ENCODE data around the gene POU4F2.

Gene POU4F2

DNA sequence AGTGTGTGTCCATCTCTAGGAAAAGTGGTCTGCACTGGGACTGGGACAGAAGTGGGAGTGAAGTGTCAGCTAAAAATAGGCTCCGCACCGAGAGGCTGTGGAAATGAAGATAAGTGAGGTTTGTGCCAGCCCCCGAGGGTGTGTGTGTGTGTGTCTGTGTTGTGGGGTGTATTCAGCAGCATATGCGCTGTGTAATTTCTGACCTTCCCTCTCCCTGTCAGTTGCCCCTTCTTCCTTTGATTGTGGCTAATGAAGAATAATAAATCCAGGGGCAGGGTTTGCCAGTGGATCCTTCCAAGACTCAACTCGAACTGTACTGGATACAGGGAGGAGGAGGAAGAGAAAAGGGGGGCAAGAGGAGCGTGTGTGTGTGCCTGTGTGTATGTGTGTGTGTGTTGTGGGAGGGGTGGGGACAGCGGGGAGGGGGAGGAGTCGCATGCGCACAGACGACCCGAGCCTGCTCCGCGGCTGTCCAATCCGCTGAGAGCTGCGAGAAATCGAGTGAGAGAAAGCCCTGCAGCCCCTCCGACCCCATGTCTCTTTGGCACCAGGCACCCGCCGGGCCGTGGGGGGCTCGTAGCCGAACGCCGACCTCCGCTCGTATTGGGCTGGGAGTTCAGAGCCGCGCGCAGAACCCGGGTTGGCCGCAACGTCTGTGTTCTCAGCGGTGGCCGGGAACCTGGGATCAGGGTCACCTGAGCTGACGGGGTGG lies 916 bp upstream of the POU4F2 start:
- TF ChIP-seq, protein P1, sequence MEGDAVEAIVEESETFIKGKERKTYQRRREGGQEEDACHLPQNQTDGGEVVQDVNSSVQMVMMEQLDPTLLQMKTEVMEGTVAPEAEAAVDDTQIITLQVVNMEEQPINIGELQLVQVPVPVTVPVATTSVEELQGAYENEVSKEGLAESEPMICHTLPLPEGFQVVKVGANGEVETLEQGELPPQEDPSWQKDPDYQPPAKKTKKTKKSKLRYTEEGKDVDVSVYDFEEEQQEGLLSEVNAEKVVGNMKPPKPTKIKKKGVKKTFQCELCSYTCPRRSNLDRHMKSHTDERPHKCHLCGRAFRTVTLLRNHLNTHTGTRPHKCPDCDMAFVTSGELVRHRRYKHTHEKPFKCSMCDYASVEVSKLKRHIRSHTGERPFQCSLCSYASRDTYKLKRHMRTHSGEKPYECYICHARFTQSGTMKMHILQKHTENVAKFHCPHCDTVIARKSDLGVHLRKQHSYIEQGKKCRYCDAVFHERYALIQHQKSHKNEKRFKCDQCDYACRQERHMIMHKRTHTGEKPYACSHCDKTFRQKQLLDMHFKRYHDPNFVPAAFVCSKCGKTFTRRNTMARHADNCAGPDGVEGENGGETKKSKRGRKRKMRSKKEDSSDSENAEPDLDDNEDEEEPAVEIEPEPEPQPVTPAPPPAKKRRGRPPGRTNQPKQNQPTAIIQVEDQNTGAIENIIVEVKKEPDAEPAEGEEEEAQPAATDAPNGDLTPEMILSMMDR (conservative IDR thresholded peaks at IDR 0.05; ENCODE audit: low read depth, low read length), result no peak
- no peak for DNase-seq (ENCODE audit: low read depth)
- peak overlapping the region; percentile 22 for H3K4me3 ChIP-seq (ENCODE audit: low read length)

DNA sequence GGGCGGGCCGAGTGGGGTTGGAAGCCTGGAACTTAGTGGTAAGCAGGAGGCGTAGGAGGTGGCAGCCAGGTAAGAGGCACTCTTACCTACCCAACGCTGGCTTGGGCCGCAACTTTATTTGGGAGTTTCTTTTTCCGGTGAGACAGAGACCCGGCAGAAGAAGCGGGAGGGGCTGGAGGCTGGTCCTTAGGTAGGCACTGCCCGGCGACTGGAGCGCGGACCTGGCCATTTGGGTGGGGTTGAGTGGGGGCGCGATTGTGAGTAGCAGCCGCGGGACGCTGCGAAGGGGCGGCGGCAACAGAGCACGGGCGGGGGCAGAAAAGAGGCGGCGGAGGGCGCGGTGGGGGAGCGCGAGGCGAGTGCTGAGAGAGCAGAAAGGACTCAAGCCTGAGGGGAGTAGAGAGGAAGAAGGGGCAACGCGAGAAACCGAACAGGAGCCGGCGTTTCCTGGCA lies 334 bp upstream of the POU4F2 start:
- peak overlapping the region; percentile 22 for H3K4me3 ChIP-seq (ENCODE audit: low read length)
- DNase-seq (ENCODE audit: low read depth), result no peak
- TF ChIP-seq, protein P1 (conservative IDR thresholded peaks at IDR 0.05; ENCODE audit: low read depth, low read length), result no peak

DNA sequence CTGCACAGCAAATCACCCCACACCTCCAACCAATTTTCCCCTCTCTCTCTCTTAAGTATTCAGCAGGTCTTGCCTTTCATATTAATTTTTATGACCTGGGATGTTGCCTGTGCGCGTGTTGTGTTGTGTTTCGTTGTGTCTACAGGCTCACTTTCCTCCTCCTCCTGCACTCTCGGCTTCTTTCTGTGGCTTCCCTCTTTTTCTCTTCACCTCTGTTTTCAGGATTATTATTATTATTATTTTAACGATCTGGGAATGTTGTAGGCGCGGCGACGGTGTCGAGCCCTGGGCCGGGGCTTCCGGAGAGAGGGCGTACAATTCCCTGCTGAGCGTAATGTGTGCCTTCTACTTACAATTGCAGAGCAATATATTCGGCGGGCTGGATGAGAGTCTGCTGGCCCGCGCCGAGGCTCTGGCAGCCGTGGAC lies 826 bp downstream of the POU4F2 start:
- DNase-seq (ENCODE audit: low read depth), result no peak
- no peak overlapping the region for H3K4me3 ChIP-seq (ENCODE audit: low read length)
- TF ChIP-seq, protein P1 (conservative IDR thresholded peaks at IDR 0.05; ENCODE audit: low read depth, low read length), result no peak

DNA sequence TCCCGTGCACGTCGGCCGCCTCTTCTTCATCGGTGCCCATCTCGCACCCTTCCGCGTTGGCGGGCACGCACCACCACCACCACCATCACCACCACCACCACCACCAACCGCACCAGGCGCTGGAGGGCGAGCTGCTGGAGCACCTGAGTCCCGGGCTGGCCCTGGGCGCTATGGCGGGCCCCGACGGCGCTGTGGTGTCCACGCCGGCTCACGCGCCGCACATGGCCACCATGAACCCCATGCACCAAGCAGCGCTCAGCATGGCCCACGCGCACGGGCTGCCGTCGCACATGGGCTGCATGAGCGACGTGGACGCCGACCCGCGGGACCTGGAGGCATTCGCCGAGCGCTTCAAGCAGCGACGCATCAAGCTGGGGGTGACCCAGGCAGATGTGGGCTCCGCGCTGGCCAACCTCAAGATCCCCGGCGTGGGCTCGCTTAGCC lies 1.4 kb downstream of the POU4F2 start:
- TF ChIP-seq, protein P1 (conservative IDR thresholded peaks at IDR 0.05; ENCODE audit: low read depth, low read length), result no peak
- no peak for DNase-seq (ENCODE audit: low read depth)
- no peak overlapping the region for H3K4me3 ChIP-seq (ENCODE audit: low read length)

DNA sequence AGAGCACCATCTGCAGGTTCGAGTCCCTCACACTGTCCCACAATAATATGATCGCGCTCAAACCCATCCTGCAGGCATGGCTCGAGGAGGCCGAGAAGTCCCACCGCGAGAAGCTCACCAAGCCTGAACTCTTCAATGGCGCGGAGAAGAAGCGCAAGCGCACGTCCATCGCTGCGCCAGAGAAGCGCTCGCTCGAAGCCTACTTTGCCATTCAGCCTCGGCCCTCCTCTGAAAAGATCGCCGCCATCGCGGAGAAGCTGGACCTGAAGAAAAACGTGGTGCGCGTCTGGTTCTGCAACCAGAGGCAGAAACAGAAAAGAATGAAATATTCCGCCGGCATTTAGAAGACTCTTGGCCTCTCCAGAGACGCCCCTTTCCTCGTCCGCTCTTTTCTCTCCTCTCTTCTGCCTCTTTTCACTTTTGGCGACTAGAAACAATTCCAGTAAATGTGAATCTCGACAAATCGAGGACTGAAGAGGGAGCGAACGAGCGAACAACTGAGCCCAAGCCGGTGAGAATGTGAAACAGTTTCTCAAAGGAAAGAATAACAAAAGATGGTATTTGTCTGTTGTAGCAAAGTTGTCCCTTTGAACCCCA lies 1.9 kb downstream of the POU4F2 start:
- TF ChIP-seq, protein P1 (conservative IDR thresholded peaks at IDR 0.05; ENCODE audit: low read depth, low read length), result no peak
- no peak for DNase-seq (ENCODE audit: low read depth)
- no peak overlapping the region for H3K4me3 ChIP-seq (ENCODE audit: low read length)

DNA sequence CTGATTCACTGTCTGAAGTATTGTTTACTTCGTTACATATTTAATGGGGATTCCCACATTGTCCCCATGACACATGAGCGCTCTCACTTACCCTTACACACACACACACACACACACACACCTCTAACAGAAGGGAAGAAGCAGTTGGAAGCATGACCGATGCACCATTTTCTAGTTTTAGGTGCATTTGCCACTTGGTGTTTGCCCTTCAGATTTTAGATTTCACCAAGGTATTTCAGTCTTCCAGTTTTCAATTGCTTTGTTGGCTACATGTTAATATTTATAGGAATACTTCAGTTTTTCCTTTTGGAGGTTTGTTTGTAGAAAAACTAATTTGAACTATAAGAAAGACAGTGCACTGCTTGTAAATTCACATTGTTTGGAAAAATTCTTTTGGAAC lies 3.1 kb downstream of the POU4F2 start:
- no peak for DNase-seq (ENCODE audit: low read depth)
- TF ChIP-seq, protein P1 (conservative IDR thresholded peaks at IDR 0.05; ENCODE audit: low read depth, low read length), result no peak

More for the DNA sequence above, 3.1 kb downstream of the POU4F2 start:
- H3K4me3 ChIP-seq (ENCODE audit: low read length), result no peak overlapping the region
